ENCODE results near the gene CFAP141.

- TF ChIP-seq CTCF (IDR thresholded peaks at IDR 0.05; ENCODE audit: low read depth, low read length, poor library complexity, severe bottlenecking), result no peak
- TF ChIP-seq EZH2phosphoT487 (IDR thresholded peaks at IDR 0.05; ENCODE audit: borderline replicate concordance, low read length), result no peak
Observed at GRCh38 chr1:154178911-154179811, 27.0 kb downstream of the CFAP141 start.
